Upper lobe of left lung (tissue), 4 donors: Measurements from ENCODE around the gene RHAG.

ENCODE experiments used
- EP300 ChIP-seq, 4 donors: sonication (generic); formaldehyde crosslinking; IDR thresholded peaks; one replicate each; pipeline ENCODE4 v1.5.1; 2017; ENCODE audit warnings: antibody characterized with exemption in 4 of 4, control low read depth in 2 of 4
- POLR2A ChIP-seq, 4 donors: fragments of 450-650 bp; IDR thresholded peaks; one replicate each; pipeline ENCODE4 v1.5.1; 2016 to 2017; ENCODE audit warnings: antibody characterized with exemption in 4 of 4, mild to moderate bottlenecking in 2 of 4
- POLR2AphosphoS5 ChIP-seq, 2 donors: sonication (generic); formaldehyde crosslinking; IDR thresholded peaks; one replicate each; pipeline ENCODE4 v1.5.1; 2017; ENCODE audit warnings: antibody characterized with exemption in 2 of 2
- TF ChIP-seq, protein P1 (sequence below), 6 experiments: fragments of 450-650 bp in 4 of 6; fragments of 200-600 bp in 2 of 6; sonication (generic) in 2 of 6; IDR thresholded peaks; one replicate each; pipeline ENCODE4 v1.5.1; 2016 to 2019; ENCODE audit warnings: antibody characterized with exemption in 6 of 6

DNA sequence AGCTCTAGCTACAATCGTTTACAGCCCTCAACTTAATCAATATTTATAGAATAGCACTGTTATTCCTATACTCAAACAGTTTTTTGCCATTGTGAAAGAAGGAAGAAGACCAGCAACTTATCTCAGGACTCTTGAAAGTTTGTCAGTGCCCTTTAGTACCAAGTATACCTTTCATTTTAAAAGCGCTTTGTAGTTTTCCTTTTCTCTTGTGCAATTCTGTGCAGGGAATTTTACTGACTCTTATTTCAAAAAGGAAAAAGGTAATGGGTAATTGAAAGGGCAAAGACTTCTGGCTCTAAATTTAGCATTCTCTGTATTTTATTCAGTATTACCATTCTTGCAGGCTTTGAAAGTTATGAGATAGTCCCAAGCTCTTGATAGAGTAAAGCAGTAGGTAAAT is 16.8 kb upstream of the RHAG start:
- TF ChIP-seq, protein P1, sequence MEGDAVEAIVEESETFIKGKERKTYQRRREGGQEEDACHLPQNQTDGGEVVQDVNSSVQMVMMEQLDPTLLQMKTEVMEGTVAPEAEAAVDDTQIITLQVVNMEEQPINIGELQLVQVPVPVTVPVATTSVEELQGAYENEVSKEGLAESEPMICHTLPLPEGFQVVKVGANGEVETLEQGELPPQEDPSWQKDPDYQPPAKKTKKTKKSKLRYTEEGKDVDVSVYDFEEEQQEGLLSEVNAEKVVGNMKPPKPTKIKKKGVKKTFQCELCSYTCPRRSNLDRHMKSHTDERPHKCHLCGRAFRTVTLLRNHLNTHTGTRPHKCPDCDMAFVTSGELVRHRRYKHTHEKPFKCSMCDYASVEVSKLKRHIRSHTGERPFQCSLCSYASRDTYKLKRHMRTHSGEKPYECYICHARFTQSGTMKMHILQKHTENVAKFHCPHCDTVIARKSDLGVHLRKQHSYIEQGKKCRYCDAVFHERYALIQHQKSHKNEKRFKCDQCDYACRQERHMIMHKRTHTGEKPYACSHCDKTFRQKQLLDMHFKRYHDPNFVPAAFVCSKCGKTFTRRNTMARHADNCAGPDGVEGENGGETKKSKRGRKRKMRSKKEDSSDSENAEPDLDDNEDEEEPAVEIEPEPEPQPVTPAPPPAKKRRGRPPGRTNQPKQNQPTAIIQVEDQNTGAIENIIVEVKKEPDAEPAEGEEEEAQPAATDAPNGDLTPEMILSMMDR (IDR thresholded peaks at IDR 0.05) = no peak
- no peak for TF ChIP-seq POLR2A (IDR thresholded peaks at IDR 0.05)
- no peak for TF ChIP-seq POLR2AphosphoS5 (IDR thresholded peaks at IDR 0.05)
- TF ChIP-seq EP300 (IDR thresholded peaks at IDR 0.05) = no peak
